Activated CD4-positive, alpha-beta T cell treated with anti-CD3 and anti-CD28 coated beads for 1 hour (primary cell): ENCODE results near the gene MRPS33.
"Not testable (repeated sequence)": the region's sequence is repeated elsewhere in the genome, so short reads cannot be mapped to it uniquely, and the experiment has no call there.

ENCODE experiments used
- DNase-seq: peaks from one replicate; pipeline ENCODE4 v3.0.0-alpha.2; 2020

The MRPS33 gene

DNA sequence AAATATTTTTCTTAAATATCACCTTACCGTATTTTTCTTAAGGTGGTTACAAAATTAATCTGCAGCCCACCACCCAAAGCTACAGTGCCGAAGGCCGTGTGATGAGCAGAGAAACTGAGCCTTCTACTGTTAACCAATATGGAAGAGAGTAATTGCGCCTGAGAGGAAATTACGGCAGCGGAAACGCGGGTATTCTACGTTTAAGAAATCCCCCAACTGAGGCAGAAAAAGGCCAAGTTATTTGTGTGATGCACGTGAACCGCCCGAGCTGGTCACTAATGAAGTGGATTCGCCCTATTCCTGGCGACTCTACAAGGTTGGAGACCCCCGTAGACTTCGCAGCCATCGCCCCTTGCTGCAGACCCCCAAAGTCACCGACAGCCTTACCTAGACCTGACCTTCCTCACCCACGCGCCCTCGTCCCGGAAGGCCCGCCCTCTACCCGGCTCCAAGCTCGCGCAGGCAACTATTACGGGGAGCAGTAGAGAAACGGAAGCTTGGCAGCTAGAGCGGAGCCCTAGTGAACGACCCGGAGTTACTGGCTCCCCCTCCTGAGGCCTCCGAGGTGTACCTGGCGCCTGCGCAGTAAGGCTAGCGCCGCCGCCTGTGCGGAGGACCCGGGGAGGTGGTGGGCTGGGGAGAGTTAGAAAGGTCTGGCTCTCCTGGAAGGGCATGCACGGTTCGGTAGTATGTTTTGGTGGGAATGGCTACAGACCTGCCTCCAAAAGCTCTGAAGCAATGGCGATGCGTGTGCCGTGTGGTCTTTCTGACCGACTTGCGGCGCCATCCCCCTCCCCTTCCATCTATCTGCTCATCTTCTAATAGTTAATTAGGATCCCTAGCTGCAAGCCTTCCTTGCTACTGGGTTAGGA is at the start of gene MRPS33:
MRPS33 (minus strand) TSS at position 429 of the 872 bp plus-strand sequence. CDS start 4,319 bp downstream, outside the sequence.
- DNase-seq: peak; percentile 91

DNA sequence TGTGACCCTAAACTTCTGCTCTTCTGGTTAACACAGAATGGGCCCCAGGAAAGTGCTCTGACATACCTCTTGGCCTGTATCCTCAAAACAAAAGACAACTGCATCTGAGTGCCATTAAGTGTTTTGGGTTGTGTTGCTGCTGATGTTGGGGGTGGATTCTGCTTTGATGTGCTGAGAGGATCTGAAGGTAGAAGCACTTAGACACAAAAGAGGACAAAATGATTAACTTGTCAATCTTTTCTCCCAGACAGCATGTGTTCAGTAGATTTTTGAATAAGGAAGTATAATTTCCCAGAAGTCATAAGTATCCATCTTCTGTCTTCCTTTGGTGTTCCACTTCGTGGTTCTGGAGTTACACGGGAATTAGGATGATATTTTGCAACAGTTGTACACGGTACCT is 43.0 kb upstream of the MRPS33 start:
- no peak for DNase-seq

DNA sequence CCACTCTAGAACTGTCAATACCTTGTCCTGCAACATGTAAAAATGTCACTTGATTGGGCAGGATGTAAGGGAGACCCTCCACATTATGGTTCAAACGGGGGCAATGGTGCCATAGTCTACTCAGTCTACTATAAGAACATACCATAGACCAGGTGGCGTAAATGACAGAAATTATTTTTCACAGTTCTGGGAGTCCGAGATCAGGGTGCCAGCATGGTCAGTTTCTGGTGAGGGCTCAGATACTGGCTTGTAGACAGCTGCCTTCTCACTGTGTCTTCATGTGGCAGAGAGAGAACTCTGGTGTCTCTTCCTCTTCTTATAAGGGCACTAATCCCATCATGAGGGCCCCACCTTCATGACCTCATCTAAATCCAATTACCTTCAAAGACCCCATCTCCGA is 40.4 kb upstream of the MRPS33 start:
- no peak for DNase-seq

DNA sequence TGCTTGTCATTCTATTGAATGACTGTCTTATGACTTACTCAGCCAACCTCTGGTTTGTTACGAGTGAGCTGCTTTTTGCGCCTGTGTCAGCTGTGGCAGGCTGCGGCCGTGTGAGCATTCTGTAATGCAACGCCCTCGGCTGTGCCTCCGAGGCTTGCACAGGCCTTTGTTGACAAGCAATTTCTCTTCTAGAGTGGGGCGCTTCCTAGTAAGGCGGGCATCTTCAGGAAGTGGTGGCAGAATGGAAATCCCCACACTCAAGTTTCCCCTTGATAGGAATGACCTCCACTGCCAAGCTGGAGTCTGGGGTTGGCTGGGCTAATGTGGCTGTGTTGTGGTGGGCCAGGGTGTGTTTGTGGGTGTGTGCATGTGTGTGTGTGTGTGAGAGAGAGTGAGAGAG is 38.9 kb upstream of the MRPS33 start:
- DNase-seq: no peak

DNA sequence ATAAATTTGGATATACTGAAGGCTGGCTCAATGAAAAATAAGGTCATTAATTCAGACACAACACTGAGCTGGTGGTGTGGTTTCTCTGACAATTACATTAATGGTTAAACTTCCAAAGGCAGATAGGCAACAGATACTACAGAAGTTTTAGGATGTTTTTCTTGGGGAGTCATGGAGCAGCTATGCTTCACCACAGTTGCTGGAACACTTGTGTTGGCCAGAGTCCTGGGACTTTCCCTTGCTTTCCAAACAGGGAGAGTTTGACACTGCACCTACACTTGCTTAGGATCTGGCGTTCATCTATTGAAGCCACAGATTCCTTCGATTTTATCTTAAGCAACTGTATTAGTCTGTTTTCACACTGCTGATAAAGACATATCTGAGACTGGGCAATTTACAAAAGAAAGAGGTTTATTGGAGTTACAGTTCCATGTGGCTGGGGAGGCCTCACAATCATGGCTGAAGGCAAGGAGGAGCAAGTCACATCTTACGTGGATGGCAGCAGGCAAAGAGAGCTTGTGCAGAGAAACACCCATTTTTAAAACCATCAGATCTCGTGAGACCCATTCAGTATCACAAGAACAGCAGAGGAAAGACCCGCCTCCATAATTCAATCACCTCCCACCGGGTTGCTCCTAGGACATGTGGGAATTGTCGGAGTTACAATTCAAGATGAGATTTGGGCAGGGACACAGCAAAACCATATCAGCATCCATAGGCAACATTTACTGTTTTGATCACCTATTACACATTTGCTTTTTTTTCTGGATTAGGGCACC is 31.3 kb upstream of the MRPS33 start:
- DNase-seq: no peak

DNA sequence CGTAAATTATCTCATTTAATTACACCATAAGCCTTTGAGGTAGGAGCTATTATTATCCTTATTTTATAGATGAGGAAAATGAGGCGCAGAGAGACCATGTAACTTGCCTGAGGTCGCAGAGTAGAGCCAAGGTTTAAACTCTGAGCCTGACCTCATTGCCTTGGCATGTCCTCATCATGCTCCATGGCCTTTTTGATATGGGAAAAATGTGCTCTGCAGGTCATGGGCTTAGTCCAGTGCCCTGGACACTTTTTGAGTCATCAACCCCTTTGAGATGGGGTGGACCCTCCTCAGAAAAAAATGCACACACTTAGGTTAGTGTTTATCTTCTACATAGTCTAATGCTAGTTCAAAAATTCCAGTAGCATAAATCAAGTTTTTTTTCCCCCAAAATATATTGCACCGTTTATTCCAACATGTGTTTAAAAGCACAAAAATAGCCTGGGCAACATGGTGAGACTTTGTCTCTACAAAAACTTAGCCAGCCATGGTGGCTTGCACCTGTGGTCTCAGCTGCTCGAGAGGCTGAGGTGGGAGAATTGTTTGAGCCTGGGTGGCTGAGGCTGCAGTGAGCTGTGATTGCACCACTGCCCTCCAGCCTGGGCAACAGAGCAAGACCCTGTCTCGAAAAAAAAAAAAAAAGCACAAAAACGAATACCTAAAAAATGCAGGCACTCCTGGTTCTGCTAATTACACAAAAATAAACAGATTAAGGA is 30.5 kb upstream of the MRPS33 start:
- DNase-seq: no peak

DNA sequence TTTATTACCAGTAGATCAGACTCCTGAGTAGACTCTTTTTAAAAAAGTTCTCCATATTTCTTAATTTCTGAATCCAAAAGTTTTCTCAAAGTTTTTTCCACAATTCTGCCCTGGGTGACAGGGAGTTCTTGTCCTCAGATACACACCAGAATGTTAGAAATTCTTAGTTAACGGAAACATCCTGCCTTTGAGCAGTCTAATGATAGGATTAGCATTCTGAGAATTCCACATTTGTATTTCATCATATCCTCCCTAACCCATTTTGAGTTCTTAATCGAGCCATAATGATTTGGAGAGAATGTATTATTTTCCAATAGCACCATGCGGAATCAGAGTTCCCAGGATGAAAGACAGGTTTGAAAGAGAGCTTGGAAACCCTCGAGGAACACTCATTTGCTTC is 28.9 kb upstream of the MRPS33 start:
- no peak for DNase-seq

DNA sequence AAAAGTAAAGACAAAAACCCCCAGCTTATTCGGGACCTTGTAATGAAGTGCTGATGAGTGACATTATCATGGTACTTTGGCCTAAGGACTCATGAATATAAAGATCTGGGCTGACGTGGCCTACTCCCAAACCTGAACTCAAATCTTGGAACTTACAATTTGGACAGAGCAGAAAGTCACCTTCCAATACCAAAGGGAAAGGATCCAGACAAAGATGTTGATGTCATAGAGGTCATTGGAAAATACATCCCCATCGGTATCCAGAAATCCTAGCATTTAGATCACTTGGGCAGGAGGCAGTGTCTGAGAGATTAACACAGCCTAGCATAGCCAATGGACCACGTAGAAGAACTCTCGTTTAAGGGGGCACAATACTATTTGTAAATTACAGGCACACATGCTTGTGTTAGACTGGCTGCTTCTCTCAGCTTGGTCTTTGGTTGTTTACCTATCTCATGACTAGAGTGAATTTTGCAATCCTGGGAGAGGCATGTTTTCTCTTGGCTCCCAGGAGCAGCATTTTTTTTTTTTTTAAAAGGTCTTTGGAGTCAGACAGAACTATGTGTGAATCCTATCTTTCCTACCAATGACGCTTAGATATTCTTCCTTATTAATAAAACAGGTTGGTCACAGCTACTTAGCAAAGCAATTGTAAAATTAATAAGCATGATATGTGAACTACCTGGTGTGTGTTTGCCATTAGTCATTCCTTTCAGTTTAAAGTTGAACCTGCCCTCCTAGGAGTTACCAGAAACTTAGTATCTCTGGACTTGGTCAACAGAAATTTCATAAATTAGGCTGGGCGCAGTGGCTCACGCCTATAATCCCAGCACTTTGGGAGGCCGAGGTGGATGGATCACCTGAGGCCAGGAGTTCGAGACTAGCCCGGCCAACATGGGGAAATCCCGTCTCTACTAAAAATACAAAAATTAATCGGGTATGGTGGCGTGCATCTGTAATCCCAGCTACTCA is 27.8 kb upstream of the MRPS33 start:
- no peak for DNase-seq

DNA sequence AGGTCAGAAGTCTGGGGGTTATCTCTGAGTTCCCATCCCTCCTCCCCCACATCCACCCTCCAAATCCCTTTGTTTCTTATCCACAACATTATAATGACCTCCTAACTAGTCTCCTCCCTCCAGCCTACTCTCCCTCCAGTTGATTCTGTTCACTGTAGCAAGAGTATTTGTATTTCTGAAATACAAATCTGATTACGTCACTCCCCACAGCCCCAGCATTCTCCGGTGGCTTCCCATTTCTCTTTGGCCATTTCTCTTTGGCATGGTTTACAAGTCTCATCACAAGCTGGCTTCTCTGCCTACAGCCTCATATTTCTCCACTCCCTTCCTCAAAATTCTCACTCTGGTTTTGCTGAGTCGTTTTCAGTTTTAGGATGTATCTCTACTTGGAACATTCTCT is 24.6 kb upstream of the MRPS33 start:
- no peak for DNase-seq

DNA sequence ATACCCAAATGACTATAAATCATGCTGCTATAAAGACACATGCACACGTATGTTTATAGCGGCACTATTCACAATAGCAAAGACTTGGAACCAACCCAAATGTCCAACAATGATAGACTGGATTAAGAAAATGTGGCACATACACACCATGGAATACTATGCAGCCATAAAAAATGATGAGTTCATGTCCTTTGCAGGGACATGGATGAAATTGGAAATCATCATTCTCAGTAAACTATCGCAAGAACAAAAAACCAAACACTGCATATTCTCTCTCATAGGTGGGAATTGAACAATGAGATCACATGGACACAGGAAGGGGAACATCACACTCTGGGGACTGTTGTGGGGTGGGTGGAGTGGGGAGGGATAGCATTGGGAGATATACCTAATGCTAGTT is 23.3 kb upstream of the MRPS33 start:
- not testable (repeated sequence) for DNase-seq

DNA sequence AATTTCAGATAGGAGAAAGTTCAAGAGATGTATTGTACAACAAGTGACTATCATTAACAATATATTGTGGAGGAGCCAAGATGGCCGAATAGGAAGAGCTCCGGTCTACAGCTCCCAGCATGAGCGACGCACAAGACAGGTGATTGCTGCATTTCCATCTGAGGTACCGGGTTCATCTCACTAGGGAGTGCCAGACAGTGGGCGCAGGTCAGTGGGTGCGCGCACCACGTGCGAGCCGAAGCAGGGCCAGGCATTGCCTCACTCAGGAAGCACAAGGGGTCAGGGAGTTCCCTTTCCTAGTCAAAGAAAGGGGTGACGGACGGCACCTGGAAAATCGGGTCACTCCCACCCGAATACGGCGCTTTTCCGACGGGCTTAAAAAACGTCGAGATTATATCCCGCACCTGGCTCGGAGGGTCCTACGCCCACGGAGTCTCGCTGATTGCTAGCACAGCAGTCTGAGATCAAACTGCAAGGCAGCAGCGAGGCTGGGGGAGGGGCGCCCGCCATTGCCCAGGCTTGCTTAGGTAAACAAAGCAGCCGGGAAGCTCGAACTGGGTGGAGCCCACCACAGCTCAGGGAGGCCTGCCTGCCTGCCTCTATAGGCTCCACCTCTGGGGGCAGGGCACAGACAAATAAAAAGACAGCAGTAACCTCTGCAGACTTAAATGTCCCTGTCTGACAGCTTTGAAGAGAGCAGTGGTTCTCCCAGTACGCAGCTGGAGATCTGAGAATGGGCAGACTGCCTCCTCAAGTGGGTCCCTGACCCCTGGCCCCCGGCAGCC is 18.0 kb upstream of the MRPS33 start:
- DNase-seq: not testable (repeated sequence)

DNA sequence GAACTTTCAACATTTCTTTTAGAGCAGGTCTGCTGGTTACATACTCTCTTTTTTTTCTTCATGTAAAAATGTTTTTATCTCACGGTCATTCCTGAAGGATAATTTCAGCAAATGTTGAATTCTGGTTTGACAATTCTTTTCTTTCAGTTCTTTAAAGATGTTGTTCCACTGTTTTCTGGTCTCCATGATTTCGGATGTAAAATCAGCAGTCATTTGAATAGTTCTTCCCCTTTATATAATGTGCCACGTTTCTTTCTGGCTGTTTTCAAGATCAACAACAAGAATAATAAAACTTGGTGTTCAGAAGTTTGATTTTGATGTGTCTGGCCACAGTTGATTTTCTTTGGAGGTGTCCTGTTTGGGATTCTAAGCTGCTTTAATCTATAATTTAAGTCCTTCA is 14.0 kb upstream of the MRPS33 start:
- no peak for DNase-seq

DNA sequence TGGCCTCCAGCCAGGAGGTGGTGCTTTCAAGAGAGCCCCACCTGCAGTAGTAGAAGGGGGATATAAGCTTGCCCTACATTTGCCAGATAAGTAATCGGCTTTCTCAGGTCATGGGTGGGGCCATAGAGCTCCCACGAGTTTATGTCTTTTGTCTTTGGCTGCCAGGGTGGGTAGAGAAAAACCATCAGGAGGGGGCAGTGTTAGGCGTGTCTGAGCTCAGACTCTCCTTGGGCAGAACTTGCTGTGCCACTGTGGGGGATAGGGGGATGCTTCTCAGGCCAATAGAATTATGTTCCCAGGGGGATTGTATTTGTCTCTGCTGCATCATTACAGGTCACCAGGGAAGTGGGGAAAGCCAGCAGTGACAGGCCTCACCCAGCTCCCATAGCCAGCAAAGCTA is 12.3 kb upstream of the MRPS33 start:
- DNase-seq: no peak

DNA sequence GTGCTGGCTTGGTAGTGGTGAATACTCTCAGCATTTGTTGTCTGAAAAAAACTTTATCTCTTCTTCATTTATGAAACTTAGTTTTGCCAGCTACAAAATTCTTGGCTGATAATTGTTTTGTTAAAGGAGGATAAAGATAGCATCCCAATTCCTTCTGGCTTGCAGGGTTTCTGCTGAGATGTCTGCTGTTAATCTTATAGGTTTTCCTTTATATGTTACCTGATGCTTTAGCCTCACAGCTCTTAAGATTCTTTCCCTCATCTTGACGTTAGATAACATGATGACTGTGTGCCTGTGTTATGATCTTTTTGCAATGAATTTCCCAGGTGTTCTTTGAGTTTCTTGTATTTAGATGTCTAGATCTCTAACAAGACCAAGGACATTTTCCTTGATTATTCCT is 9.9 kb upstream of the MRPS33 start:
- DNase-seq: no peak

DNA sequence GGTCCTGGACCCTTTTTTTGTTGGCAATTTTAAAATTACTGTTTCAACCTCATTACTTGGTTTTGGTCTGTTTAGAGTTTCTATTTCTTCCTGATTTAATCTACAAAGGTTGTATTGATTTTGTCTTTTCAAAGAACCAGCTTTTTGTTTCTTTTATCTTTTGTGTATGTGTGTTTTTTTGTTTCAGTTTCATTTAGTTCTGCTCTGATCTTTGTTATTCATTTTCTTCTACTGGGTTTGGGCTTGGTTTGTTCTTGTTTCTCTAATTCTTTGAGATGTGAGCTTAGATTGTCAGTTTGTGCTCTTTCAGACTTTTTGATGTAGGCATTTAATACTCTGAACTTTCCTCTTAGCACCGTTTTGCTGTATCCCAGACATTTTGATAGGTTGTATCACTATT is 8.5 kb upstream of the MRPS33 start:
- DNase-seq: no peak

DNA sequence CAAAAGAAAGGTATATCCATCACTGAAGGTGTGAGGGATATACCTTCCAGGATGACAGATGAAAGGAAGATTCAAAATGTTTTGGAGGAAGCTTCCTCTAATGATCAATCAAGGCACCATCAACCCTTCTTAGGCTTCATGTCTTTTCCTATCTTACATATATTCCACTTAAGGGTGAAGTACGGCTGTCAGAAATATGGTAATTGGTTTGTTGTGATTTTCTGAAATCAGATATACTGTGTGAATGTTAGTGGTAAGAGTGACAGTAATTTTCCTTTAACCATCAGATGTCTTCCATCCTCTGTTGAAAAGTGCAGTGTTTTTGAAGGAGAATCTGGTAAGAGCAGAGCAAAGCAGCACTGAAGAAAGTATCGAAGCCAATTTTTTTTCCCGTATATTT is 2.8 kb upstream of the MRPS33 start:
- no peak for DNase-seq

DNA sequence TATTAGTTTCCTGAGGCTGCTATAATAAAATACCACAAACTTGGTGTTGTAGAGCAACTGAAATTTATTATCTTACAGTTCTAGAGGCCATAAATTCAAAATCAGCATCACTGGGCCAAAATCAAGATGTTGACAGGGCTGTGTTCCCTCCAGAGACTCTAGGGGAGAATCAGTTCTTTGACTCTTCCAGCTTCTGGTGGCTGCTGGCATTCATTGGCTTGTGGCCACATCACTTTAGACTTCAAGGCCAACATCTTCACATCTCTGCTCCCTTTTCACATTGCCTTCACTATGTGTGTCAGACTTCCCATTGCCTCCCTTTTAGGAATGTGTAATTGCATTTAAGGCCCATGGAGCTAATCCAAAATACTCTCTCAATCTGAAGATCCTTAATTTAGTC is 1.6 kb upstream of the MRPS33 start:
- no peak for DNase-seq

DNA sequence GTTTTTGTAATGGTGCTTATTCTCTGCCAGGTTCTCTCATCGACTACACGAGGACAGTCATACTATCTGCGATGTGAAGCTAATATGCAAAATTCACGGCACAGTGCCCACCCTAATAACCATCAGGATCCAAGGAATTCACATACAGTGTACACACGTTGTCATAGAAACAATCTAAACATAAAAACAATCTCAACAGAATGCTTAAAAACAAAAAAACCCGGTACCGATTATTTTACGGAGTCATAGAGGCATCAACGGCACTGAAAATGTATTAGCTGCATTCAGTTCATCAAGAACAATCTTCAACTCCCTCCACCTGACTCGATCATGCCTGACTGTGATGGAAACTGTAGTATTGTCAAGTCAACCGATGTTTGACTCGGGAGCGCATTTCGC is 628 bp downstream of the MRPS33 start:
- DNase-seq: no peak

DNA sequence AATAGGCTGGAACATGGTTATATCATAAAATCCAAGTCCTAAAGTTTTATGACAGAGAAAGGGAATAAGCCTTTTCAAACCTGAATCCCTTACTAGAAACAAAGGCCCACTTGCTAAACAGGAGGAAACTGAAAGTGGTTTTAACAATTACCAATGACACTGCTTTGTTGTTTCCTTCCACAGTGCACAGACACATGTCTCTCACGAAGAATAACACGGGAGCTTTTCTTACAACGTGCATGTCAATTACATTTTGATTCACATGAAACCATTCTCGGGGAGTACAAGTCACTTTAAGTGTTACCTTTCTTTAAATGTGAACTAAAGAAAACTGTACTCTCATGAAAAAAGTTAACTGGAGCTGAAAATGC is 1.4 kb downstream of the MRPS33 start:
- DNase-seq: no peak

DNA sequence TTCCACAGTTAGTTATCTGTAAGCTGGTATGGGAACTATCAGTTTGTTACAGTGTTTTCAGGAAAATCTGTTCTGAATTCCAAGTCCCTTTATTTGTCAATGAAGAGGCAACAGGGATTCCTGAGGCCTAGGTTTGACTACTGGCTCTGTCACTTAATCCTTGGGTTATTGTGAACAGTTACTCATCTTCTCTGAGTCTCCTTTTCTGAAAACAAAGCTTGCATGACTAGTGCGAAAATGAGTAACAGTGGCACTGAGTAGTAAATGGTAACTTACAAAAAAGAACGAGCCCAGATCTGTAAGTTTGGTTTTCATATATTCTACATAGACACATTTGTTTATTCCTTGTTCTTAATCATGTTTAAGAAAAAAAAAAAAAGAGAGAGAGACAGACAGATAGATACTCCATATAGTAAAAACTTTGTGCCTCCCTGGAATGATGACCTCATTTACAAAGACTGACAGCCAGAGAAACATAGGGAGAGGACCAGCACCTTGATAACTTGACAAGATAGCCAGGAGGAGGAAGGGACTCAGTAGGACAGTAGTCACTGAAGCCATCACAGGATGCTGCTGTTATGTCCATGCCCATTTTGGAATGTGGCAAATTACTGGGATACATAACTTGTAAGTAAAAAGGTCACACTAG is 1.9 kb downstream of the MRPS33 start:
- DNase-seq: no peak
